HG02852 (cell line): ENCODE results near the gene NRP1.
"Not testable (repeated sequence)": the region's sequence is repeated elsewhere in the genome, so short reads cannot be mapped to it uniquely, and the experiment has no call there.

Experiments used
- ATAC-seq: cut with Tn5 transposase; IDR thresholded peaks from one replicate; pipeline ENCODE4 v1.9.1; 2021; ENCODE audit warnings: mild to moderate bottlenecking, moderate library complexity; ENCODE audit not compliant: unreplicated experiment

NRP1 gene

DNA sequence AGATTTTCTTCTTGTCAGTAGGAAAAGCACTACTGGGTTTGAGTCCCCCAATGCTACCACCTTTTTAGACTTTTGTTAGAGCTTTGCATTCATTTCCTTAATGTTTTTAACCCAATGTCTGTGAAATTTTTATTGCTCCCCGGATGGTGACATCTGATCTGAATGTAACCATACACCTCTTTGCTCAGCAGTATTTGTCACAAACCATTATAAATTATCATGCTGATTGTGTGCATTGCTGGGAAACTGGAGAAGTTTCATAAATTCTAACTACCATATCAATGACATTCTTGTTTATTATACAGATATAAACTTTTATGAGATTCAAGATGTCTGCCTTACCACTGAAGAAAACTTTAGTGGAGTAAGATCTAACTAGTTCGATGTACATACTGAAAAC, 8.5 kb downstream of the NRP1 start:
- no peak for ATAC-seq

DNA sequence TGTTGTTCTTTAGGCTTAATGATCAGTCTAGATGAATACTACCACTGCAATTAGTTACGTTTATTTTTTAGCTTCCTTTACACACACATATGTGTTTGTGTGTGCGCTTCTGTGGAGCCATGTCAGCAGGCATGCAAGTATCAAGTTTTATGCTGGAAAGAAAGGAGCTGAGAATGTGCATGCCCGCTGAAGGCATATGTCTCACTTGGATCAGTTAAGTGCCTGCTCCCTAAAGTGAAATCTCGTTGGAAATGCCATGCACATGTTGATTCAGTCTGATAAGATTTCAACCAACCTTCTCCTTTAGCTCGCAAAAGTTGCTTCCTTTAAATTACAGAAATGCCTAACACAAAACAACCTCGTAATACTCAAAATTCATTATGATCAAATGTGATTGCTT, 10.7 kb downstream of the NRP1 start:
- no peak for ATAC-seq

GRCh38 chr10:33321516-33321915, 13.0 kb downstream of the NRP1 start:
- no peak for ATAC-seq

GRCh38 chr10:33320288-33320687, 14.2 kb downstream of the NRP1 start:
- ATAC-seq: no peak

DNA sequence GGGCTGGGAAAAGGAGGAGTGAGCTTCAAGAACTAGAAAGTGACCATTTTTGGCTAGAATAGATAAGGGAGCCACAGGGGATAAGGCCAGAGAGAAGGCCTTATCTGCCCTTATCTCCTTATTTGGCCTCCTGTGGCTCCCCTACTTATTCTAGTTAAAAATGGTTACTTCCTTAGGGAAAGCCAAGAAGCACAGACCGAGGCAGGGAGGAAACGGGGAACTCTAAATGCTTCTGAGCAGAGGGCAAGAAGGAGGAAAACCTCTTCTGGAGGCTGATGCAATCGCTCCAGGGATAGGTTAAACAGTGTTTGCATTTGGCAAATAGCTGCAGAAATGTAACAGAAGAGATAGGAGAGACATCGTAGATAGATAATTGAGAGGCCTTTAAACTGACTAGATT, 18.6 kb downstream of the NRP1 start:
- ATAC-seq: no peak

DNA sequence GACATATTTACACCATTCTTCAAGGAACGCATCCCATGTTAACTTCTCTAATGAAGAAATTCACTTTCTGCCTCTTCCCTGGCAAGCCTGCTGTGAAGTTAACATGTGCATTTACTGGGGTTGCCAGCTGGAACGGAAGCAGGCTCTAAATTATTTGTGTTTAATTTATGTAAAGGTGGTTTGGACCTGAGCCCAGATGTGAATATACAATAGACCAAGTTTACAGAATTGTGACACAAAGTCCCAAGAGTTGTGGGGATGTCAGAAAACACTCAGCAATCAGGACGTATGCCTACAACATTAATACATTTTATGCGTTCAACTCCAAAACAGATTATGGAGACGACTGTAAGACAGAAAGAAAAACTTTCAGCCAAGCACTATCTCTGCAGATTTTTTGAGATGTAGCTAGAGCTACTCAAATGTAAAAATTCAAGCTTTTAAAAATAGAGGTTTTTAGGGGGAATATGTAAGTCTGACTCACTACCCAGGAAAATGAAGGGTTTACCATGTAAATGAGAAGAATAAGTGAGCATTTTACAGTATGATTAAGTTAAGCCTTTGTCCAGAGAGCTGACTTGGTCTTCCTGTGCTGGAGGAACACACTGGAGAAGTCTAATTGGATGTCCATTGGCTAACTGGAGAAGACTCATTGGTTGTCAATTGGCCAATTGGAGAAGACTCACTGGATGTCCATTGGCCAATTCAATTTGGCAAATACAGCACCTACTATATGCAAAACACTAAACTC, 19.5 kb downstream of the NRP1 start:
- no peak for ATAC-seq

- no peak for ATAC-seq
Measured at GRCh38 chr10:33311640-33312039, 22.8 kb downstream of the NRP1 start.

DNA sequence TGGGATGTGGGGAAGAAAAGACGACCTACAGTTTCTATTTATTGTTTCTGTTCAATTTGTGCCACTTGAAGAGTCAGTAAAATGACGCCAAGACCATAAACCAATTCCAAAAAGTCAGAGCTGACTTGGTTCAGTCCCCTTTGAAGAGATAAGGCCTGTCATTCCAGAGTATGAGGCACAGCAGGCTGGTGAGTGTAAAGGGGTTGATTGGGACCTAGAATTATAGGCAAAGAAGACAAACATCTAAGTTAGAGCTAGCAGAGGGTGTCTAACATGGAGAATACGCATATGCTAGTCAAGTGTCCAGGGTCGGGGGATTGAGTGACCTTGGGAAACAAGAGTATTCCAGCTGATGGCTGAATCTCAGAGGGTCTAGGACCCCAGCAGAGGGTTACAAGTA, 23.6 kb downstream of the NRP1 start:
- no peak for ATAC-seq

DNA sequence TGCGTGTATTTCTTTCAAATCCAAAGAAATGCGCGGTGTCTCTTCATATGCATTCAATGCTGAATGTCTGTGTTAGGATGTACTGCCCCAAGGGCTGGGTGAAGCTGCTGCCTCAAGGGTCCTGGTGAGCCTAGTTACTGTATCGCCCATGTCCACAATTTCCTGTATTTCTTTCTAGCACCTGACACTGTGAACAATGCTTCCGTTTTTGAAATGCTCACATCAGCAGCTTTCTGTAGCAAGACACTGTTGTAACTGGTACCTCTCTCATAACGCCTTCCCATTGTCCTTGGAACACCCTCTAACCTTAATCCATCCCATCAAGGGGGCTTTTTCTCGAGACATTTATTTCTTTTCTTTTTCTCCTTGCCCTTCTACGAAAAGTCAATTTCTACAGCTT, 25.1 kb downstream of the NRP1 start:
- ATAC-seq: no peak

DNA sequence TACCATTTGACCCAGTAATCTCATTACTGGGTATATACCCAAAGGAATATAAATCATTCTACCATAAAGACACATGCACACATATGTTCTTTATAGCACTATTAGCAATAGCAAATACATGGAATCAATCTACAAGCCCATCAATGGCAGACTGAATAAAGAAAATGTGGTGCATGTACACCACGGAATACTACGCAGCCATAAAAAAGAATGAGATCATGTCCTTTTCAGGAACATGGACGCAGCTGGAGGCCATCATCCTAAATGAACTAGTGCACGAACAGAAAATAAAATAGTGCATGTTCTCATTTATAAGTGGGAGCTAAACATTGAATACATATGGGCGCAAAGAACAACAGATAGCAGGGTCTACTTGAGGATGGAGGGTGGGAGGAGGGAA, 26.6 kb downstream of the NRP1 start:
- ATAC-seq: no peak

DNA sequence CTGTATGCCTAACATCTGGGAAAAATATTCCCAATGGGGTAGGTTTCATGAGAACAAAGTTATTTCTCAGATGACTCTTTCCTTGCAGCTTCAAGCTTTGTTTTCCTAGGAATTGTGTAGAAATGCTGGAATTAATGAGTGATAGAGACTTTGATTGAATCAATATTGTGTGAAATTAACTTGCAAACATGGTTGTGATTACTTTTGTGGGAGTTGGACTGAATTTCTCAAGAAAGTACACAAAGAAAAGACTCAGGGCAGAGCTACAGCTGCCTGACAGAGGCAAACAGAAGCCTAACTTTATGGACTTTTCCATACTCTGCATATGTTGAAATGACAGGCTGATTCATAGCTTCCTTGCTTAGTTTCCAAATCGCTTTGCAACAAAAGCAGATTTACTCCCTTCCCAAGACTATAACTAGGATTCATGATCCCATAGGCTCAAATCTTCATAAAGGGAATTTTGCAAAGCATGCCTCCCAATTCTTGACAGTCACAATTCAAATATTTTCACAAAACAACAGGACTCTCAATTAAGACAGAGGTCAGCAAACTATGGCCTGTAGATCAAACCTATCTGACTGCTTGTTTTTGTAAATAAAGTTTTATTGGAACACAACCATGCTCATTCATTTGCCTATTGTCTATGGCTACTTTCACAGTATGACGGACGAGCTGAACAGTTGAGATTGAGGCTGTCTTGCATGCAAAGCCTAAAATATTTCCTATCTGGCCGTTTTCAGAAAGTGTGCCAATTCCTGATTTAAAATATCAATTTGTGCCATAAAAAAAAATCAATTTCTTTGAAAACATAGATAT, 27.6 kb downstream of the NRP1 start:
- no peak for ATAC-seq

- ATAC-seq: no peak
Measured at GRCh38 chr10:33306126-33306525, 28.3 kb downstream of the NRP1 start.

- ATAC-seq: no peak
Measured at GRCh38 chr10:33304423-33305225, 29.8 kb downstream of the NRP1 start.

GRCh38 chr10:33303988-33304387, 30.5 kb downstream of the NRP1 start:
- ATAC-seq: no peak

- no peak for ATAC-seq
Measured at GRCh38 chr10:33302208-33302829, 32.1 kb downstream of the NRP1 start.

DNA sequence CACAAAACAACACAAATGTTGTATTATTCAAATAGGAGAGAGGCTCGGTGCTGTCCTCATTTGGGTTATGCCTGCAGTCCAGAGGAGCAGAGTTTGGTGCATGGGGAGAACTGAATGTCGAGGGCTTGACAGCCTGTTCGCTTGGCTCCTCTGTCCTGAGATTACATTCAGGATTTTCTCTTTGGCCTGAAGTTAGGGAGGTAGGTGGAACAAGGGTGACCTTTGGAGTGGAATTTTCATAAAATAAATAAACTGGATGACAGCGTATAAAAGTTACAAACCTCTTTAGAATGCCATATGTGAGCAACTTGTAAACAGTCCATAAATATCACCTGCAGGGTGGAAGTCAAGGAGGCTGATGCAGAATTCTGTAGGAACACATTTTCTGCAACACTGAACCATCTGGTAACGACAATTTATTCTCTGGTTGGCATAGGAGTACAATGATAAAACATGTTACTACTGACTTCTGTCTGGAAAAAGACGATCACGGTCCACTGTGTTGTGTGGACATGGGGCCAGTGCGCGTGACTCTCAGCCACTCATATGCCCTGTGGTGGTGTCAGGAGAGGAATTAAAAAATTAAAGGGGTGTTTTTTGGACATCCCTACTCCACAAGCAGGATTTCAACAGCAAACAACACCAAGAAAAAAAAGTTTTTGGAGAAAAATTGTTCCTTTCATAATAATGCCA, 33.2 kb downstream of the NRP1 start:
- no peak for ATAC-seq

DNA sequence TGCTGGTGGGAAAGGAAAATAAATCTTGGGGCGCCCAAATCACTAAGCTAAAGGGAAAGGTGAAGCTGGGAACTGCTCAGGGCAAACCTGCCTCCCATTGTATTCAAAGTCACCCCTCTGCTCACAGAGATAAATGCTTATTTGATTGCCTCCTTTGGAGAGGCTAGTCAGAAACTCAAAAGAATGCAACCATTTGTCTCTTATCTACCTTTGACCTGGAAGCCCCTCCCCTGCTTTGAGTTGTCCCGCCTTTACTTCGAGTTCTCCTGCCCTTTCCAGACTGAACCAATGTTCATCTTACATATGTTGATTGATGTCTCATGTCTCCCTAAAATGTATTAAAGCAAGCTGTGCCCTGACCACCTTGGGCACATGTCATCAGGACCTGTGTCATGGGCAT, 33.9 kb downstream of the NRP1 start:
- not testable (repeated sequence) for ATAC-seq

DNA sequence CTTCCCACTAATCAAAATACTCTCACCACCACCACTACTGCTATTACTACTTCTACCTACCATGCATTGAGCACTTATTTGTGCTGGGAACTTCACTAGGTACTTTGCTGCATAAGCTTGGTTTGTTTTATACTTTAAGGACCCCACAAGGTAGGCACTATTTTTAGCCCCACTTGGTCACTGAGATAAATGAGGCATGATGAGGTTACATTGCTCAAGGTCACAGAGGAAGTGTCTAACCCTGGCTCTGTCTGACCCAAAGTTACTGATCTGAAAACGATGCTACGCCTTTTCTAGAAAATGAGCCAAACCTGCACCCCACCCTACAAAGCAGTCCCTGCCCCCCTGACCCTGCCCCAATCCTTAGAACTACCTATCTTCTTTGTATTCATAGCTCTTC, 35.6 kb downstream of the NRP1 start:
- ATAC-seq: no peak

- no peak for ATAC-seq
Measured at GRCh38 chr10:33298110-33298509, 36.4 kb downstream of the NRP1 start.

DNA sequence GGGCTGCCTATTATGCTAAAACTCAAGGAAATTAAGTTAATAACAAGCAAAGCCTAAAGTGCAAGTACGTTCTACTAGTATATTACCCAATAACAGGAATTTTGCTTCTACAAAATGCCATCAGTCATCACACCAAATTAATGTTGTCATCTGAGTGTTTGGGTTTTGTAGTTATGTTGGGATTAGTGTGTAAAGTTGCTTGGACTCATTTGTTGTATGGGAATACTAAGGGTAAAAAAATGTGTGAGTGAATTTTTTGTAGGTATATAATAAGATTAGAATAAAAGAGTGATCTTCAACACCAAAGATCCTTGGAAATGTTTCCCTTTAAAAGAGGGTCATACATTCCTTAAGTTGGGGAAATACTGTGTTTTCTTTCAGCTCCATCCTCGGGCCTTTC, 38.6 kb downstream of the NRP1 start:
- no peak for ATAC-seq
